Stimulated activated CD4-positive, alpha-beta T cell treated with anti-CD3 and anti-CD28 coated beads, TNF-alpha, amount 100 ng/mL, for 24 hours (primary cell): ENCODE results near the gene FANK1.
"Not testable (repeated sequence)": the region's sequence is repeated elsewhere in the genome, so short reads cannot be mapped to it uniquely, and the experiment has no call there.

Experiments used
- DNase-seq, 3 experiments: peaks; one replicate each; pipeline ENCODE4 v3.0.0-alpha.2; 2020; ENCODE audit warnings: low read depth in 3 of 3

Gene FANK1

DNA sequence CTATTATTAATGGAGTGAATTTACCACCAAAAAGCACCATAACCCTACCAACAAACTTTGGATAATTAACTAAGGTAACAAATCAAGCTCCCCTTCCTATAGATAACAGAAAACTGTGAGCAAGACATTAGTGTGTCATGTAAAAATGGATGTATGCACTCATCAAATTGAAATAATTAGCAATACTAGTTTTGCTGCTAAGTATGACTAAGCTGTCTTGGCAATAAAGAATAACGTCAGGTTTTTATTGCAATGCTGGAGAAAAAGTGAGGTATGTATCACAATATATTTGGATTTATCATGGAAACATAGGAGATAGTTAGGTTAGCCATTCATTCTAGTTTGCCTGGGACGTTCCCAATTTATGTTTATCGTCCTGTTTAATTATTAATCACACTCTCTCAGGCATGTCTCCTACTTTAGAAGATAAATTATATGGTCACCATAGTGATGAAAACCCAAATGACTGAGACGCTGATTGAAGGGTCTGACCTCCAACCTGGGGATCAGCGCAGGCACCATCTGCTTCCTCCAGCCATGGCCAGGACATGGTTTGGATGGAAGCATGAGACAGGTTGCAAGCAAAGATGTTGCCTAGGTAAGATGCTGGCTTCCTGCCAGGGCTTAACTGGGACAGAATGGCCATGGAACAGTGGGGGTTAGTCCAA is 125.6 kb downstream of the FANK1 start:
- no peak for DNase-seq

DNA sequence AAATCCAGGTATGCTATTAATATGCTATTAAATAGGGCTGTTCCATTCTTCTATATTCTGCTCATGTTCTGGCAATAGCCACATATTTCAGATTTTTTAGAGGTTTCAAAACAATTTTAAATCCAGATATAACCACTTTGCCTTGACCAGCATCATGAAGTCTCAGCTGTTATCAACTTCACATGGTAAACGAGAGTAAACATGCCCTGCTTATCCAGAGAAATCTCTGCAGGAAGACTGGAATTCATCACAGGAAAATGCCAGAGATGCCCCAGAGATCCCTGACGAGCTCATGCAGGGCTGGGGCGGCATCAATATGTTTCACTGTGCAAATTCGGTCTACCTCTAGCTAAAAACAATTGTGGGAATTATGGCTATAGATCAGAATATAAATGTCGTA is 126.5 kb downstream of the FANK1 start:
- DNase-seq = no peak

DNA sequence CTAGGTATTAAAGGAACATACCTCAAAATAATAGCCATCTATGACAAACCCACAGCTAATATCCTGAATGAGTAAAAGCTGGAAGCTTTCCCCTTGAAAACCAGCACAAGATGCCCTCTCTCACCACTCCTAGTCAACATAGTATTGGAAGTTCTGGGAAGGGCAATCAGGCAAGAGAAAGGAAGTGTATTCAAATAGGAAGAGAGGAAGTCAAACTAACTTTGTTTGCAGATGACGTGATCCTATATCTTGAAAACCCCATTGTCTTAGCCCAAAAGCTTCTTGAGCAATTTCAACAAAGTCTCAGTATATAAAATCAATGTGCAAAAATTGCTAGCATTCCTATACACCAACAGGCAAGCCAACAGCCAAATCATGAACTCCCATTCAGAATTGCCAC is 131.3 kb downstream of the FANK1 start:
- DNase-seq = no peak

DNA sequence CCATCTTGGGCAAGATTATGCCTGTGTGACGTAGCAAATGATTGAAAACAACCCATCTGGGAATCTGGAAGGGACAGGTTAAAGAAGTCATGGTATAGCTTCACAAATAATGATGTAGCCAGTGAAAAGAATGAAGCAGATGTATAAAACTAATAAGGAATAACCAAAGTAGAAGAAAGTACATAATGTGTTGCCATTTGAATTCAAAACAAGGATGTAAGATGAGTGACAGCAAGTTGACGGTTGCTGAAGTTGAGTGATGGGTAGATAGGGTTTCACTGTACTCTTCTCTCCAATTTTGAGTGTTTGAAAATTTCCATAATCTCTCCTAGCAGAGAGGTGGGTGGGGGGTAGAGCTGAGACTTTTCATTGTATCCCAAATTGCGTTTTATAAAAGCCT is 133.6 kb downstream of the FANK1 start:
- no peak for DNase-seq

DNA sequence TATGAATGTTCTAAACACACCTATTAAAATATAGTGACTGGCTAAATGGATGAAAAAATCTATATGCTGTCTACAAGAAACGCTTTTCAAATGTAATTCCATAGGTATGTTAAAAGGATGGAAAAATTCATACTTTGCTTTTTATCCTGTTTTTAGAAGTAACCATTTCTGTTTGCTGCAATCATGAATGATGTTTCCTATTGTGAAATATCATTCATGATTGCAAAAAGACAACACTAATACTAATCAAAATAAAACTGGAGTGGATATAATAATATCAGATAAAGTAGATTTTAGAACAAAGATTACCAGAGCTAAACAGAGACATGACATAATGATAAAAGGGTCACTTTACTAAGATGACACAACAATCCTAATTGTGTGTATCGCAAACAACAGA is 138.2 kb downstream of the FANK1 start:
- DNase-seq = no peak

DNA sequence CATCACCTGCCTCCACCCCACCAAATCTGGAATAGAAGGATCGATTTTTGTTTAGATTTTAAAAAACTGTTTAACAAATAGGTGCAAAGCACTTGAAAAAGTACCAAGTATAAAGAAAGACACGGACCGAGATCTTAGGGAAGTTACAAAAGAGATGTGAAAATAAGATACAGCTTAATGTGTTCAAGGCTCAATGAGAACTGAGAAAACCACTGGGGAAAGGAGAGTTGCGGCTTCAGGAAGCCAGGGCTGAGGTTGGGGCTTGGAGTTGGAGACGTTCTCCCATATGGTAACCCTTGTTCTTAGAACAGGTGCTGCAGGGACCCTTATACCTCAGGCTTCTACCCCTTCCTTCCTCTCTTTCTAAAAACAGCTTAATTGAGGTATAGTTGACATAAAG is 140.2 kb downstream of the FANK1 start:
- no peak for DNase-seq

DNA sequence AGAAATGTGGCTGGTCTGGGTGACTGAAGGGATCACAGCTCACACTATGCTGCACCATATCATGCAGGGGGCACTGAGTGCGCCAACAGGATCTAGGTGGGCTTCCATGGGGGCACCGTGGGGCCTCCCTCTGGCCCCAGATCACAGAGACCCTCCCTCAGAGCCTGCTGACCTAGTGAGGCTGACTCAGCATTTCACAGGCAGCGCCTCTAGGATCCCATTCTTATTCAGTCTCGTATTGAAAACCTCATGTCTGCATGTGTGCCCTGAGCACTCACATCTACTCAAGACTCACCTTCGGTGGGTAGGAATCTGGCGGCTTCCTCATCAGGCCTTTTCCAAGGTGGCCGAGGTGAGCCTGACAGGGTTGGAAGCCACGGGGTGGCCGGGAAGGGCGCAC is 141.6 kb downstream of the FANK1 start:
- DNase-seq = no peak

DNA sequence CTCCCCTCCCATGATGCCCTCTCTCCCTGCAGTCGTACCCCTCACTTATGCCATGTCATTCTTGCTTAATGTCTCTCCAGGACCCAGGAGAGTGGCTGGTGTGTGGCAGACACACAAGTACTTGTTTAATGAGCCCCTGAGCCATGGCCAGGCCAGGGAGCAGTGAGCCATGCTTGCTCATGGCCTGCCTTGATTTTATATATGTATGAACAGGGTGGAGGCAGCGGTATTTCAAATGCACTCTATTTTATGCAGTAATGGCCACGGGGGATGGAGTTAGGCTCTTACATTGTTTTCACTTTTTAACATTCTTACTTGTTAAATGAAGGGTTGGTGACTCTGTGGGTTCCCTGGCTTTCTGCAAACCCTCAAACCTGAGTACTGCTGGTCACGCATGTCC is 144.8 kb downstream of the FANK1 start:
- DNase-seq = no peak

DNA sequence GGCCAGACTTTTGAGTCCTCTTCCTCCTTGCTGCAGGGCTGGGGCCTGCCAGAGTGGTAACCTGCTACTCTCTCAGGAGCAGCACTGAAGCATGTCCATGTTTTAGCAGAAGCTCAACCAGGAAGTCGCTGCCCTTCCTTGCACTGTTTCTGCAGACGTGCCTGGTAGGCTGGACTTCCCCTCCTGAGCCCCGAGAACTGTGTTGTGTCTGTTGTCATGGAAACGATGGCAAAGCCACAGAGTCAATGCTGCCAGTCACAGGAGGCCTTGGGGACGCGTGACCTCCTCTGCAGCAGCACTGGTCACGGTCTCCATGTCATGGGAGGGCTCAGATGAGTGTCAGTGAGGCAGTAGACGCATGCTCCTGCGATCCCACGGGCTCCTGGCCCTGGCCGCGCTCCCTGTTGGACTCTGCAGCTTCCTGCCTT is 145.5 kb downstream of the FANK1 start:
- DNase-seq = peak; percentile 31 to 61 (median 47)

DNA sequence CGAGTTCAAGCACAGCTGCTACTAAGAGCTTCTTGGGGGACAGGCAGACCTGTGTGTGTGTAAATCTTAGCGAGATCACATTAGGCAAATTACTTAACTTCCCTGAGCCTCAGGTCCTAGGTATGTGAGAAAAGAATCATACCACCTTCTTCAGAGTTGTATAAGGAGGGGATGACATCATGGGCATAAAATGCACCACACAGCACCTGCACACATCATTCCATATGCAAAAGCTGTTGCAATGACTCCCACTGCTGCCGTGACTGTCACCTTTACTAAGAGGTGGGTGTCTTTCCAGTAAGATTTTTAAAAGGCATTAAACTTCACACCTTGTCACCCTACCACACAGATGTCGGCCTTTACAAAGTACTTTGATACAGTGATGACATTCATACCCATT is 146.0 kb downstream of the FANK1 start:
- no peak for DNase-seq

DNA sequence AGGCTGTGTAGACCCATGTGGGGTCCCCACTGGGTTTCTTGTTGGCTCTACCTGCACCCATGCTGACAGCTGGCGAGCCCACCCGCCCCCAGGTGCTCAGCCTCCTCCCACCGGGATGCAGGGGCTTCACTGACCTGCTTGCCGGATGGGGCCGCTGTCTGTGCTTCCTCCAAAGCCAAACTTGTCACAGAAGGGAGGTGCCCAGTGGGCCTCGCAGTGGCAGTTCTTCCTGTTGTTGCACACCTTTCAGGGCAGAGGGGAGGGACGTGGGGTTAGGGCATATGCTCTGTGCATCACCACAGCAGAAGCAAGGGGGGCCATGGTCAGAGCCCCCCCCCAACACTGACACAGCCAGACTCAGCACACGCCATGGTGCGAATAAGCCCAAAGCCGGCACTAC is 146.5 kb downstream of the FANK1 start:
- DNase-seq = no peak

DNA sequence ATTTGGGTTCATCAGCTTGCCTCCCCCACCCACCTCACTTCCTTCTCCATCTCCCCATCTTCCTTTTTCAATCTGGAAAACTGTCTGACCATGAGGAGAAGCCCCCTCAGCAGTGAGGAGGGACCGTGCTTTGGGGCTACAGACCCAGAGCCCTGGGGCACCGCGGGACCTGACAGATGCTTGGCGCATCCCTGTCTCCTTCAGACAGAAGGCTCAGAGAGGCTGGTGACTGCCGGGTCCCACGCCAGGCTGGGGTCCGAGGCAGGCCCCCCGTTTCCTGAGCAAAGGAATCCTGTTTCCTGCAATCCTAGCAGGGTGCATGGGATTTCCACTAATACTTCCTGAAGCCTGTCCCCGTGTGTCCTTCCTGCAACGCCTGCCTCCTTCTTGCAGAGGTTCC is 147.0 kb downstream of the FANK1 start:
- DNase-seq = no peak

DNA sequence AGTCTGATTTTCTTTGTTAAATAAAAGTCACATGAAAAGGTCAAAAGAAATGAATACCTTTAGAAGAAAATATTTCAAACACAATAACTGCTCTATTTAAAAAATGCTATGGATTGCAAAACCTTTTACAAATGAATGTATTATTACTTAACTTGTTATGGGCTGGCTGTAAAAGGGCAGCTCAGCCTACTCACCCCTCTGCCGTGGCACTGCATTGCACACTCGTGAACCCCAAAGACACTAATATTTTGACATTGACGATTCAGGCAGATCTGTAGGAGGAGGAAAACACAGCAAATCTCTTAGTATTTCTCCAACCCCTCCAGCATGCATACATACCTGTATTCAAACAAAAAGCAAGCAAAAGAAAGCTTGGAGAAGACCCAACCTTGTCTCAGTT is 149.5 kb downstream of the FANK1 start:
- DNase-seq = no peak

DNA sequence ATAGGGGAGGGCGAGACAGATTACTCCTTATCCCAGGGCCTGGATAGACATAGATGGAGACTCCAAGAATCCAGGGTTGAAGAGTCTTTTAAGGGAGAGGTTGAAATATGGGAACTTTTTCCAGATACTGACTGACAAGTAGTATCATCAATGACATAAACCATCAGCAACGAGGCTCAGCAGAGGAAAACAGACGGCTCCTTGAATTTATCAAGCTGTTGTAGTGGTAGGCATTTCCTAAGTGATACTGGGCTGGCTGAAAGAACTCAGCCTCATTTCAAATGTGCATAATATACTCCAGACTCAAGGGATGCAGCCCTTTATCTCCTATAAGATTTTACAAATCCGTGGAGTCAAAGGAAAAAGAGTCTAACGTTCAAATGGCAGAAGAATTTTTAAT is 150.5 kb downstream of the FANK1 start:
- DNase-seq = no peak

DNA sequence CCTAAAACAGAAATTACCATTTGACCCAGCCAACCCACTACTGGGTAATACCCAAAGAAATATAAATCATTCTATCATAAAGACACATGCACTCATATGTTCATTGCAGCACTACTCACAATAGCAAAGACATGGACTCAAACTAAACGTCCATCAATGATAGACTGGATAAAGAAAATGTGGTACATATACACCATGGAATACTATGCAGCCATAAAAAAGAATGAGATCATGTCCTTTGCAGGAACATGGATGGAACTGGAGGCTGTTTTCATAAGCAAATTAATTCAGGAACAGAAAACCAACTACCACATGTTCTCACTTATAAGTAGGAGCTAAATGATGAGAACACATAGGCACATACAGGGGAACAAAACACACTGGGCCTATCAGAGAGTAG is 151.4 kb downstream of the FANK1 start:
- not testable (repeated sequence) for DNase-seq

DNA sequence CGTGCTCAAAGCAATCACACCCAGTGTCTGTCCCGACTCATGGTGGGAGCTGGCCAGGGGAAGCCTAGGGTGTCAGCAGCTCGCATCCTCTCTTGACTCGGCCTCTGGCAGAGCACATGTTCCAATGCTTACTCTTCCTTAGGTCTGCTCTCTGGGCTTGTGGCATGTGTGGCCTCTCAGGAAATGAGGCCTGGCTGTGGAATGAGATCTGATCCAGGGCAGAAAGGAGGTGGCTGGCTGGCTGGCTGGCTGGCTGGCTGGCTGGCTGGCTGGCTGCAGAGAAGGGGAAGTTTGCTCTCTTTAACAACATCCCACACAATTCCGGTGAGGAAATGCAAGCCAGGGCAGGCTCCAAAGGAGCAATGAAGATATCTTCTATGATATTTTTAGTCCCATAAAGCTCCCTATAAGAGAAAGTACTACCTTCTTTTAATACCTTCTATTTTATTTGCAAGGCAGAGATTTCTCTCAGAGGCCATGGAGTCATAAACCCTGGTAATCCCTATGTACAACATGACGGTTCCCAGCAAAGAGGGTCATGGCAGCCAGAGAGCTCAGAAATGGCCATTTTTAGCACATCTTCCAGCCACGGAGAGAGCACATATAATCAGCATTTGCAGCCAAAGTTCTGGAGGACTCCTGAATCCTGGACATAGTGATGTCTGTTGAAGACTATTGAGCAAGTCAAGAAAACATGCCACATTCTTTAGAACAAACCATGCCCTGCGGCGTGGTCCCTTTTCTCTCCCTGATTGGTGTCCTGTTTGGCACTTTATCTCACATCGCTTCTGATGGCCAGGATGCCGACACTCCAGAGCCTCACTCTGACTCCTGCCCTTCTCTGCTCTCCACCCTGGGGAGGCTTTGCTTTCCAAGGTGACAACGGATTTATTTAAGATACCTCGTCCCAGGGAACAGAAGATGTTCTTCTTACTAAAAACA is 153.7 kb downstream of the FANK1 start:
- no peak for DNase-seq

DNA sequence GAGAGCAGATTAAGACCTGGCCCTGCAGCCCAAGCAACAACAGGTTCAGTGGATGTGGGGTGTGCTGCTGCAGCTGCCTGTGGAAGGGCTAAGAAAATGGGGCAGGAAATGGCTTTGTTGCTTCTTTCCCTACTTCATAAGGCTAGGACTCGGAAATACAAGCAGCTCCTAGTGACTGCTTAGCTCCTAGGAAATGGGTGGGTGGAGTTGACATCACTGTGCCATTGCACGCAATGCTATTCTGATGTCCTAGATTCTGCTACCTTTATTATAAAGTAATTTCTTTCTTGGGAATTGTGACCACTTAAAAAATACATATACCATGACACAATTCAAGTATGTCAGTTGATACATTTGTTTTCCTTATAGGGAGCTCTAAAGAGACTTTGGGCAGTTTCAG is 155.8 kb downstream of the FANK1 start:
- DNase-seq = no peak

DNA sequence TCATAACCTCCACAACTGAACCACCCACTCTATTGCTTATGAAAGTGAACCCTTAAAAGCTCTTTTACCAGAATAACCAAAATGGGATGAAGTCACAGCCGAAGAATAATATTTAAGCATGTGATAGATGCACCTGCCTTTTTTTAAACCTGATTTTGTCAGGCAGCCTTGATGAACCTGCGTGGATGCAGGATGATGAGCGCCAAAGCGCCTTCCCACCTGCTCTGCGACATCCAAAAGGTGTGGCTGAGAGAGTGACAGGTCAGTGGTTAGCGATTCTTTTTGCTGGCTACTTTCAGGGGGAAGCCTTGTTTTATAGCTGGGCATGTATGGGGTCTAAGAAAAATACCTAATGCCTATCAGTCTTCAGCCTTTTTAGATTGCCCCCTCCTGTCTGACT is 157.8 kb downstream of the FANK1 start:
- no peak for DNase-seq

DNA sequence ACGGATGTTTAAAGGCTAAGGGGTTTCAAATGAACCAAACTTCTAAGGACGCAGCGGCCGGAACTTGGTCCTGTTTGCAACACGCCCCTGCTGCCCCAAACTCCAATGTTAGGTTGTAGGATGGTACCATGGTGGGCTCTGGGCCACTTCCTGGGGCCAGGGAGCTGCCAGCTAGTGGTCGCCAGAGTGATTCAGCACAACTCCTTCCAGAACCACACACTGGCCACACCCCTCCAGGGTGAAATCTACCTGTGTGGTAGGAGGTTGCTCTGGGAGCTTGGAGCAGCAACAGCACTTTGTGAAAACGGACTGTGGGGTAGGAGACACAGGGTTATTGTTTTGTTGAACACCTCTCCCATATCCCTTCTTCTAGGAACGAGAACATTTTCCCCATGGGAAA is 161.1 kb downstream of the FANK1 start:
- DNase-seq = no peak

DNA sequence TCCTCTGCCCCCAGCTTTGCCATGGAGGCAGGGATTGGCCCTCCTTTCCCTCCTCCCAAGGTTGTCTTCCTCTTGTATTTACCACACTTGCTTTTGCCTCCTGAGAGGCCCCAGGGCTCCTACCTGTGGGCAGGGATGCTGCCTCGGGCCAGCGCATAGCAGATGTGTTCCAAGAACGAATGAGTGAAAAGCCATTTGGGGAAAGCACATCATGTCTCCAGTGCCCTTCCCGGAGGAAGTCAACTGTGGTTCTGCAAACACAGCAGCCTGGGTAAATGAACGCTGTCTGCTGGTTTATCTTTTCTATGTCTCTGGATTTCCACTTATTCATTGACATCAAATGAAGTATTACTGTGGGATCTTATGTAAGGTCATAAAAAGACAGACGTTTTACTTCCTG is 161.7 kb downstream of the FANK1 start:
- no peak for DNase-seq

DNA sequence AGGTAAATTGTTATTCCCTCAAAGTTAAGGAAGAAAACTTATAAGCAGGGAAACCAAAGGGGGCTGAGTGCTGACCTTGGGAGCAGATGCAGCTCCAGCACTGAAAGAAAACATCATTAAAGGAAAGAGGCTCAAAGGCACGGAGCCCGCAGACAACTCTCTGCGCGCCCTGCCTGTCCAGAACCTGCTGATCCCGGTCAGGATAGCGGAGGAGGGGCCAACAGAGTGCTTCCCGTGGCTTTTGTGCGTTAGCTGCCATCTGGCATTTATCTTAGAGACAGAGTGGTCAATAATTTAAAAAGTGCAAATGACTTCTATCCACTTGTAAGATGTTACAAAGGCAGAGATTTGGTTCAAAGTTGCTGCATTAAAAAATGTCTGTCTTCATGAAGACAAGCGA is 162.1 kb downstream of the FANK1 start:
- no peak for DNase-seq
